IMR-90 (cell line): ENCODE measurements around the gene IGF1R.

Experiments used
- BHLHE40 ChIP-seq: fragments of 150-350 bp; IDR thresholded peaks from 2 replicates; pipeline ENCODE4 v1.6.1; 2016; ENCODE audit warnings: mild to moderate bottlenecking, low read depth, low read length
- CEBPB ChIP-seq: IDR thresholded peaks from 2 replicates; pipeline ENCODE4 v1.6.1; 2012; ENCODE audit warnings: low read depth, low read length, improper control_type of control experiment
- CHD1 ChIP-seq: IDR thresholded peaks from 2 replicates; pipeline ENCODE4 v1.6.1; 2012; ENCODE audit warnings: low read depth, low read length, improper control_type of control experiment
- CTCF ChIP-seq: conservative IDR thresholded peaks from 2 replicates; pipeline ENCODE4 v1.5.1; 2012; ENCODE audit warnings: mild to moderate bottlenecking, low read depth, low read length, improper control_type of control experiment
- FOS ChIP-seq: fragments of 150-350 bp; IDR thresholded peaks from 2 replicates; pipeline ENCODE4 v1.6.1; 2016; ENCODE audit warnings: low read depth, low read length
- MAFK ChIP-seq: IDR thresholded peaks from 2 replicates; pipeline ENCODE4 v1.6.1; 2012; ENCODE audit warnings: low read depth, low read length, improper control_type of control experiment
- NFE2L2 ChIP-seq: fragments of 150-350 bp; IDR thresholded peaks from 2 replicates; pipeline ENCODE4 v1.6.1; 2016; ENCODE audit warnings: low read depth, mild to moderate bottlenecking, low read length
- POLR2A ChIP-seq: IDR thresholded peaks from 2 replicates; pipeline ENCODE4 v1.6.1; 2012; ENCODE audit warnings: mild to moderate bottlenecking, low read depth, low read length
- RAD21 ChIP-seq: IDR thresholded peaks from 2 replicates; pipeline ENCODE4 v1.6.1; 2012; ENCODE audit warnings: low read length, improper control_type of control experiment
- RFX5 ChIP-seq: IDR thresholded peaks from 2 replicates; pipeline ENCODE4 v1.8.0; 2012; ENCODE audit warnings: low read depth, mild to moderate bottlenecking, low read length, moderate library complexity
- SMC3 ChIP-seq: fragments of 150-350 bp; IDR thresholded peaks from 2 replicates; pipeline ENCODE4 v1.6.1; 2016; ENCODE audit warnings: low read depth, mild to moderate bottlenecking, antibody characterized with exemption, low read length, moderate library complexity
- TF ChIP-seq, protein P1 (sequence below): fragments of 150-350 bp; IDR thresholded peaks from 2 replicates; pipeline ENCODE4 v1.6.1; 2017; ENCODE audit warnings: mild to moderate bottlenecking, antibody characterized with exemption, low read length, low read depth

- TF ChIP-seq CTCF (no peak), RAD21 (no peak), CEBPB (no peak), RFX5 (no peak), POLR2A (no peak), SMC3 (no peak), BHLHE40 (no peak), FOS (no peak), NFE2L2 (no peak), CHD1 (no peak), MAFK (no peak)
- TF ChIP-seq, protein P1, sequence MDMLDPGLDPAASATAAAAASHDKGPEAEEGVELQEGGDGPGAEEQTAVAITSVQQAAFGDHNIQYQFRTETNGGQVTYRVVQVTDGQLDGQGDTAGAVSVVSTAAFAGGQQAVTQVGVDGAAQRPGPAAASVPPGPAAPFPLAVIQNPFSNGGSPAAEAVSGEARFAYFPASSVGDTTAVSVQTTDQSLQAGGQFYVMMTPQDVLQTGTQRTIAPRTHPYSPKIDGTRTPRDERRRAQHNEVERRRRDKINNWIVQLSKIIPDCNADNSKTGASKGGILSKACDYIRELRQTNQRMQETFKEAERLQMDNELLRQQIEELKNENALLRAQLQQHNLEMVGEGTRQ = no peak
These were observed 206.2 kb downstream of the IGF1R start for GRCh38 chr15:98854496-98854895.
